ENCODE results near the gene HDLBP.

Gene HDLBP

DNA sequence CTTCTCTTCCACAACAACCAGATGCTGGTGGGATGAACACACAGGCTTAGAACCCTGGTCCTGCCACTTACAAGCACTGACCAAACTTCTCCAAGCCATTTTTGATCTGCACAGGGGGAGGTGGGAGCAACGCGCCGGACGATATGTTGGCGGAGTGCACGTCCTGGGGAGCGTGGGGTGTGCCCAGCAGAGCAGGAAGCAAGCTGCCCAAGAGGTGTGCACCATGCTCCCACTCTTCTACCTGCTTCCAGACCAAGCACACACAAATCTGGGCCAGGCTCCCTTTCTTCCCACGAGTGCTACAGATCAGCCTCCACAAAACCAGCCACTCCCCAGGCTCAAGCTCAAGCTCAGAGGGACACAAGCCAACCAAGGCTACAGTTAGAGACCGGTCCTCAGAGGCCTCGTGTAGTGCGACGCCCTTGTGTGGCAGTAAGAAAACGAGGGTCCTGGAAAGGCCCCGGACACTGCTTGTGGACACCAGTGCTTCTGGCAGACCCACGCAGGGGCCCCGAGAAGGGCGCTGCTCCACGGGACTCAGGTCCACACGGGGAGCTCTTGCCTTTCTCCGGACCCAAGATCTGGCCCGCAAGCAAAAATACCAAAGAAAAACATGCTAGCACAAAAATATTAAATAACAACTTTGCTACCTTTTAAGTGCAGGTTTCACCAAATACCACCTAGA lies 75.0 kb downstream of the HDLBP start:
- Mint-ChIP-seq H3K27me3 (ENCODE audit: low read depth, poor library complexity) (no peaks in the 10 kb centered on the region), H3K4me1 (peaks cover under 1% of the 10 kb centered on the region), H3K27ac (peak overlapping the region; percentile 78), H3K9me3 (no peaks in the 10 kb centered on the region), H3K4me3 (no peak overlapping the region), H3K36me3 (ENCODE audit: low read depth) (peaks cover 87% of the 10 kb centered on the region)
- no peak for DNase-seq
- TF ChIP-seq, protein P1, sequence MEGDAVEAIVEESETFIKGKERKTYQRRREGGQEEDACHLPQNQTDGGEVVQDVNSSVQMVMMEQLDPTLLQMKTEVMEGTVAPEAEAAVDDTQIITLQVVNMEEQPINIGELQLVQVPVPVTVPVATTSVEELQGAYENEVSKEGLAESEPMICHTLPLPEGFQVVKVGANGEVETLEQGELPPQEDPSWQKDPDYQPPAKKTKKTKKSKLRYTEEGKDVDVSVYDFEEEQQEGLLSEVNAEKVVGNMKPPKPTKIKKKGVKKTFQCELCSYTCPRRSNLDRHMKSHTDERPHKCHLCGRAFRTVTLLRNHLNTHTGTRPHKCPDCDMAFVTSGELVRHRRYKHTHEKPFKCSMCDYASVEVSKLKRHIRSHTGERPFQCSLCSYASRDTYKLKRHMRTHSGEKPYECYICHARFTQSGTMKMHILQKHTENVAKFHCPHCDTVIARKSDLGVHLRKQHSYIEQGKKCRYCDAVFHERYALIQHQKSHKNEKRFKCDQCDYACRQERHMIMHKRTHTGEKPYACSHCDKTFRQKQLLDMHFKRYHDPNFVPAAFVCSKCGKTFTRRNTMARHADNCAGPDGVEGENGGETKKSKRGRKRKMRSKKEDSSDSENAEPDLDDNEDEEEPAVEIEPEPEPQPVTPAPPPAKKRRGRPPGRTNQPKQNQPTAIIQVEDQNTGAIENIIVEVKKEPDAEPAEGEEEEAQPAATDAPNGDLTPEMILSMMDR (IDR thresholded peaks at IDR 0.05), result no peak

DNA sequence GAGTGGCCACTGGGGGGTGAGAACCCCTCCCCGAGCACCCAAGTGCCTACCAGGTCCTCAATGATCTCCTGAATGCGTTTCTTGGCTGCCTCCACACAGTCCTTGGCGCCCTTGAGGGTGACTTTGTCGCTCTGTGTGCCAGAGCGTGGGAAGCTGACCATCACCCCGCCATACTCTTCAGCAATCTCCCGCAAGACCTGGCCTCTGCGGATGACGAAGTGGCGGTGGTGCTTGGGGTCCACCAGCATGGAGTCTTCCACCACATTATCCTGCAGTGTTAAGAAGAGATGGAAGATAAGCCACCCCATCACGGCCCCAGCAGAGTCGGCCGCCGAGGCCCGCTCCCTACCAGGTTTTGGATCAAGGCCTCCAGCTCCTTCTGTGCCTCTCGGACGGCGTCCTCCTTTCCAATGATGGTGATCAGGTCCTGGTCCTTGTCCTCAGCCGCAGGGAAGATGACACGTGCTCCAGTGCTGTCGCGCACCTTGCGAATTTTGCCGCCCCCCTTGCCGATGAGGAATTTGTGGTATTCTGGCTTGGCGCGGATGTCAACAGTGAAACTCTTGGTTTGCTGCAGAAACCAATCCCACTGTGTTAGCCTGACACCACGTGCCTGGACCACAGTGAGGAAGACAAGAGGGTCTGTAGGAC lies 75.8 kb downstream of the HDLBP start:
- Mint-ChIP-seq H3K27me3 (ENCODE audit: low read depth, poor library complexity) (no peaks in the 10 kb centered on the region), H3K4me1 (peaks cover 5% of the 10 kb centered on the region), H3K9me3 (no peaks in the 10 kb centered on the region), H3K27ac (peak overlapping the region; percentile 24), H3K36me3 (ENCODE audit: low read depth) (peaks cover 90% of the 10 kb centered on the region), H3K4me3 (no peak overlapping the region)
- TF ChIP-seq, protein P1 (IDR thresholded peaks at IDR 0.05), result no peak
- no peak for DNase-seq

GRCh38 chr2:241238693-241239198 lies 76.7 kb downstream of the HDLBP start:
- H3K27ac Mint-ChIP-seq, result no peak overlapping the region
- peaks cover 90% of the 10 kb centered on the region for H3K36me3 Mint-ChIP-seq (ENCODE audit: low read depth)

GRCh38 chr2:241237949-241238371 lies 77.5 kb downstream of the HDLBP start:
- no peak for DNase-seq
- TF ChIP-seq, protein P1 (IDR thresholded peaks at IDR 0.05), result no peak
- no peak overlapping the region for H3K27ac Mint-ChIP-seq
- peaks cover 87% of the 10 kb centered on the region for H3K36me3 Mint-ChIP-seq (ENCODE audit: low read depth)
- no peaks in the 10 kb centered on the region for H3K9me3 Mint-ChIP-seq
- no peaks in the 10 kb centered on the region for H3K27me3 Mint-ChIP-seq (ENCODE audit: low read depth, poor library complexity)
- peaks cover 5% of the 10 kb centered on the region for H3K4me1 Mint-ChIP-seq
- no peak overlapping the region for H3K4me3 Mint-ChIP-seq

More at GRCh38 chr2:241238693-241239198, 76.7 kb downstream of the HDLBP start:
- H3K9me3 Mint-ChIP-seq, result no peaks in the 10 kb centered on the region
- no peaks in the 10 kb centered on the region for H3K27me3 Mint-ChIP-seq (ENCODE audit: low read depth, poor library complexity)
- no peak overlapping the region for H3K4me3 Mint-ChIP-seq
- TF ChIP-seq, protein P1 (IDR thresholded peaks at IDR 0.05), result no peak
- H3K4me1 Mint-ChIP-seq, result peaks cover 5% of the 10 kb centered on the region
- no peak for DNase-seq

DNA sequence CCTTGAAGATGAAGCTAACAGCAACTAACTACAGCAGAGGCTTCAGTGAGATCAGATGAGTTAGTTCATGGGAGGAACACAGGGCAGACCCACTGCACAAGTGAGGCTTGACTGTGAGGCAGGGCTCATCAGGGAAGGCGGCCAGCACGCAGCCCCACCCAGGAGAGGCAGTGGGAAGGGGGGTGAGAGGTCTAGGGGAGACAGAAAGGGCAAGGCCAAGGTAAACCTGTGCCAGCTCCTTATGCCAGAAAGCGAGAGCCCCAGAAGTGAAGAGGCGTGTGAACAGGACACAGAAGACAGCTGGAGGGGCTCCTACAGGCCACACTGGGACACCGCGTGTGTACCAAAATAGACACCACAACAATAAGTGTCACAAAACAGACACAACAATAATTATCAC lies 78.4 kb downstream of the HDLBP start:
- Mint-ChIP-seq H3K4me3 (no peak overlapping the region), H3K27ac (peak overlapping the region; percentile 74), H3K4me1 (peaks cover 5% of the 10 kb centered on the region), H3K27me3 (ENCODE audit: low read depth, poor library complexity) (no peaks in the 10 kb centered on the region), H3K36me3 (ENCODE audit: low read depth) (peaks cover 84% of the 10 kb centered on the region), H3K9me3 (no peaks in the 10 kb centered on the region)
- TF ChIP-seq, protein P1 (IDR thresholded peaks at IDR 0.05), result no peak
- DNase-seq, result no peak

Data from nephron progenitor cell (in vitro differentiated cells).